HUES64 (cell line): Measurements from ENCODE around the gene PTPRS. TPM values are rescaled to one million over a fixed set of nuclear protein-coding genes. Genes with fewer than 3 reads are reported as not detected.
"Not testable (repeated sequence)": the region's sequence is repeated elsewhere in the genome, so short reads cannot be mapped to it uniquely, and the experiment has no call there.

Experiments used
- H3K27ac ChIP-seq: 2 replicates; pipeline ENCODE4 v1.7.0; 2013; ENCODE audit warnings: low read depth, low read length, inconsistent platforms
- H3K27me3 ChIP-seq: 2 replicates; pipeline ENCODE4 v1.6.1; 2013; ENCODE audit warnings: mild to moderate bottlenecking, low read length; ENCODE audit not compliant: insufficient read depth
- H3K36me3 ChIP-seq: 2 replicates; pipeline ENCODE4 v1.6.1; 2013; ENCODE audit warnings: mild to moderate bottlenecking, low read length; ENCODE audit not compliant: insufficient read depth
- H3K4me1 ChIP-seq: 2 replicates; pipeline ENCODE4 v1.6.1; 2013; ENCODE audit warnings: mild to moderate bottlenecking, low read length, moderate library complexity; ENCODE audit not compliant: insufficient read depth
- H3K4me3 ChIP-seq: 2 replicates; pipeline ENCODE4 v1.5.1; 2013; ENCODE audit warnings: mild to moderate bottlenecking, low read length, moderate library complexity
- H3K9ac ChIP-seq: 2 replicates; pipeline ENCODE4 v1.6.1; 2013; ENCODE audit warnings: mild to moderate bottlenecking, low read depth, low read length
- H3K9me3 ChIP-seq: 2 replicates; pipeline ENCODE4 v1.6.1; 2013; ENCODE audit warnings: low read depth, low read length; ENCODE audit not compliant: insufficient read depth
- WGBS: fragments of 150-250, 120-280 bp; methylation state at CpG from one replicate; pipeline ENCODE4 v1.1.7; 2013; ENCODE audit warnings: missing lambda C conversion rate; 5-methylcytosine and 5-hydroxymethylcytosine counted together
- polyA plus RNA-seq, 2 experiments: library from polyadenylated mRNA; stranded (reverse); fragments of 50-300 nt; gene quantifications; one replicate each; pipeline ENCODE4 v1.2.3, GENCODE V29; 2013

The PTPRS gene
- 63.7 TPM for polyA plus RNA-seq (2013, experiment 1 of 2)
- 74.7 TPM for polyA plus RNA-seq (2013, experiment 2 of 2)

DNA sequence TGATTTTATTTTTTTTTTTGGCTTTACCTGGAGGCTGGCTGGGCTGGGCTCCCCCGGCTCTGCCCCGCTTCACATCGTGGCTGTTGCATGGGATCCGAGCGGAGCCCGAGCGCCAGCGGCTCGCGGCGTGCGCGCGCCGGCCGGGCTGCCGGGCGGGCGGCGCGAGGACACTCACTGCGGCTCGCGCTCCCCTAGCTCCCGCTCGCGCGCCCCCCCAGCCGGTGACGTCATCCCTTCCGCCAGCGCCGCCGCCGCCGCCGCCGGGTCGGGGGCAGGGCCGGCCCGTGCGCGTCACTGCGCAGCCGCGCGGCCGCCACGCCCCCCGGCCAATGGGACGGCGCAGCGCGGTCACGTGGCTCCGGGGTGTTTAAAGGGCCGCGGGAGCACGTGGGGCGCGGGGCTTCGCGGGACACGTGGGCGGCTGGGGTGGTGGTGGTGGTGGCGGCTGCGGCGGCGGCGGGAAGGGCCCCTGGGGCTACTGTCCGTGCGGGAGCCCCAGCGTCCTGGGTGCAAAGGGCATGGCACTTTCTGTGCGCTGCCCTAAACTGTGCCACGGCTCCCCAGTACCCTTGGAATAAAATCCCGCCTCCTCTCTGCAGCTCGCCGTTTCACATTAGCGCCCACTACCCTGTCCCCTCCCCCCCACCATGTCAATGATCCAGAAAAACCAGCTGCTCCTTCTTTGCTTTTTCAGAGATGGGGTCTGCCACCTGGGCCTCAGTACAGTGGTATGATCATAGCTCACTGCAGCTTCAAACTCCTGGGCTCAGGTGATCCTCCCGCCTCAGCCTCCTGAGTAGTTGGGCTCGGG, at the start of gene PTPRS:
Gene PTPRS (minus strand): TSS at position 176 of the 811 bp plus-strand sequence. CDS start 54,672 bp downstream, outside the sequence.
- no peaks in the 10 kb centered on the region for H3K9me3 ChIP-seq
- peak within 1 kb of the TSS; percentile 90 for H3K27ac ChIP-seq
- H3K4me3 ChIP-seq: peak within 1 kb of the TSS; percentile 79
- H3K36me3 ChIP-seq: no peaks in the 10 kb centered on the region
- peaks cover 16% of the 10 kb centered on the region for H3K27me3 ChIP-seq
- H3K9ac ChIP-seq: peak within 1 kb of the TSS; percentile 92
- H3K4me1 ChIP-seq: peaks cover 17% of the 10 kb centered on the region
- WGBS: 6% methylated on average over 81 of the region's 81 CpGs

DNA sequence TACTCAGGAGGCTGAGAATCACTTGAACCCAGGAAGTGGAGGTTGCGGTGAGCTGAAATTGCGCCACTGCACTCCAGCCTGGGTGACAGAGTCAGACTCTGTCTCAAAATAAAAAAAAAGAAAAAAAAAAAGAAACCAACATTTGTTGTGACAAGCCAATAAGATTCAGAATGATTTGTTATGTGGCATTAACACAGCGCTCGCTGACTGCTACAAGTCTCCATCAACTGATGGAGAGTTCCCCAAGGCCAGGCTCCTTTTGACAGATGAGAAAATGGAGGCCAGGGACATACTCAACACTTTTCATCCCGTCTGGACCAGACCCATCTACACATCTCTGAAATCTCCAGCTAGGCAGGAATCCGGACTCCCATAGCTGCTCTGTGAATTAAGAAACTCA, 48.7 kb upstream of the PTPRS start:
- no peaks in the 10 kb centered on the region for H3K9me3 ChIP-seq
- H3K27me3 ChIP-seq: no peaks in the 10 kb centered on the region
- H3K36me3 ChIP-seq: no peaks in the 10 kb centered on the region
- 79% methylated on average over 6 of the region's 6 CpGs for WGBS
- H3K9ac ChIP-seq: no peak overlapping the region
- H3K4me3 ChIP-seq: no peak overlapping the region
- no peaks in the 10 kb centered on the region for H3K4me1 ChIP-seq
- H3K27ac ChIP-seq: no peak overlapping the region

DNA sequence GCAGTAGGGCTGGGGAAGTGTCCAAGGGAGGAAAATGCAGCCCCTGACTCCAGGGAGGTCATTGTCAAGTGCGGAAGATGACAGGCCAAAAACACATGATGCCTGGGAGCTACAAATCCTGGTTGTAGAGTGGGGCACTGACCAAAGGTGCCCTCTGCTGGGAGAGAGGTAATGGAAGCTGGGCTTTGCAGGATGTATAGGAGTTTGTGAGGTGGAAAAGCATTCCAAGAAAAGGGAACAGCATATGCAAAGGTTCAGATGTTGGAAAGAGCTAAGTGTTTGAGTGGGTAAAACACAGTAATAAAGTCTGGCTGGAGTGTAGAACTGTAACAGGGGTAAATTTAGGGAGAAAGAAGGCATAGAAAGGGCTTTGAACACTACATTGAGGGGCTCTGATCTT, 46.9 kb upstream of the PTPRS start:
- H3K9me3 ChIP-seq: peaks cover 7% of the 10 kb centered on the region
- no peak overlapping the region for H3K9ac ChIP-seq
- 86% methylated on average over 1 of the region's 1 CpG for WGBS

DNA sequence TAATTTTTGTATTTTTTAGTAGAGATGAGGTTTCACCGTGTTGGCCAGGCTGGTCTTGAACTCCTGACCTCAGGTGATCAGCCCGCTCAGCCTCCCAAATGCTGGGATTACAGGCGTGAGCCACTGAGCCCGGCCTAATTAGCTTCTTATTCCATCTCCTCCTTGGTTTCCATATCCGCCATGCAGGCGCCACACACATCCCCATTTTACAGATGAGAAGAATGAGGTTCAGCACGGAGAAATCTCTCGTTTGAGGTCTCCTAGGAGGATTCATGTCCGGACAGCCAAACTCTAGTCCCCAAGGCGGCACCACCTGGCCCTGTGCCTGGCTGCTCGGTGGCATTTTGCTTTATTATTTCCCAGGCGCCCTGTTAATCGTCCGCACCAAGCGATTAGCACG, 46.2 kb upstream of the PTPRS start:
- H3K4me1 ChIP-seq: no peaks in the 10 kb centered on the region
- 89% methylated on average over 16 of the region's 16 CpGs for WGBS
- H3K36me3 ChIP-seq: no peaks in the 10 kb centered on the region
- no peak overlapping the region for H3K9ac ChIP-seq
- H3K9me3 ChIP-seq: peaks cover 12% of the 10 kb centered on the region
- H3K4me3 ChIP-seq: no peak overlapping the region
- H3K27ac ChIP-seq: no peak overlapping the region
- no peaks in the 10 kb centered on the region for H3K27me3 ChIP-seq

More for the DNA sequence above, 46.9 kb upstream of the PTPRS start:
- H3K27ac ChIP-seq: no peak overlapping the region
- H3K4me3 ChIP-seq: no peak overlapping the region
- H3K4me1 ChIP-seq: no peaks in the 10 kb centered on the region
- no peaks in the 10 kb centered on the region for H3K36me3 ChIP-seq
- H3K27me3 ChIP-seq: no peaks in the 10 kb centered on the region

DNA sequence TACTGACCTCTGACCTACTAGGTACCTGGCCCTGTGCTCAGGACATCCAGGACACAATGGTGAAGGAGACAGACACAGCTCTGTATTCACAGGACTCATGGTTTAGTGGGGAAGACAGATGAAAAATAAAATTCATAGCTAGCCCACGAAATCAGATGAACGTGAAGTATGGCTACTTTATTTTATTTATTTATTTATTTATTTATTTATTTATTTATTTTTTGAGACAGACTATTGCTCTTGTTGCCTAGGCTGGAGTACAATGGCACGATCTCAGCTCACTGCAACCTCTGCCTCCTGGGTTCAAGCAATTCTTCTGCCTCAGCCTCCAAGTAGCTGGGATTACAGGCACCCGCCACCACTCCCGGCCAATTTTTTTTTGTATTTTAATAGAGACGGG, 40.6 kb upstream of the PTPRS start:
- H3K4me1 ChIP-seq, H3K9ac ChIP-seq, H3K27me3 ChIP-seq, H3K36me3 ChIP-seq, H3K27ac ChIP-seq, H3K4me3 ChIP-seq: not testable (repeated sequence)
- 93% methylated on average over 4 of the region's 6 CpGs for WGBS
- H3K9me3 ChIP-seq: peaks cover 15% of the 10 kb centered on the region

DNA sequence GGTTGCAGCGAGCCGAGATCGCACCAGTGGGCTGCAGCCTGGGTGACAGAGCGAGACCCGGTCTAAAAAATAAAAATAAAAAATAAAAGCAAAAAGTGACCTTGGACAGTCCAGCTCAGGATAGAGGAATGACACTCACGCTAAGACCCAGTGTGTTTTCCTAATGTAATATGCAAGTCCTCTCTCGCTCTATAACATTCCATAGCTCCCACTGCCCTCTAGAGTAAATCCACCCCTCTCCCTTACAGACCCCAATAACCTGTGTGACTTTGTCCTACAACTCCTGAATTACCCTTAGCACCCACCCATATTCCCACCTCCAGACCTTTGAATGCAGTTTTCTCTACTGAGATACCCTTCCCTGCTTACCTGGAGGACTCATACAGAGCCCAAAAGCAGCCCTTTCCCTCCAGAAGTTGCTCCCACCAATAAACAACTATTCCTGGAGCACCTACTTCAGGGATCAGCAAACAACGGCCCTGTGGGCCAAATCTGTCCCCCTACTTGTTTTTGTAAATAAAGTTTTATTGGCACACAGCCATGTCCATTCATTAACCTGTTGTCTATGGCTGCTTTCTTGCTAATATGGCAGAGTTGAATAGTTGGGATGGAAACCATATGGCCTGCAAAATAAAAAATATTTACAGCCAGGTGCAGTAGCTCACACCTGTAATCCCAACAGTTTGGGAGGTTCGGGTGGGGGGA, 39.8 kb upstream of the PTPRS start:
- H3K4me1 ChIP-seq: no peaks in the 10 kb centered on the region
- no peak overlapping the region for H3K9ac ChIP-seq
- H3K27me3 ChIP-seq: no peaks in the 10 kb centered on the region
- no peak overlapping the region for H3K4me3 ChIP-seq
- no peak overlapping the region for H3K27ac ChIP-seq
- 94% methylated on average over 8 of the region's 9 CpGs for WGBS
- peaks cover 15% of the 10 kb centered on the region for H3K9me3 ChIP-seq
- H3K36me3 ChIP-seq: no peaks in the 10 kb centered on the region

DNA sequence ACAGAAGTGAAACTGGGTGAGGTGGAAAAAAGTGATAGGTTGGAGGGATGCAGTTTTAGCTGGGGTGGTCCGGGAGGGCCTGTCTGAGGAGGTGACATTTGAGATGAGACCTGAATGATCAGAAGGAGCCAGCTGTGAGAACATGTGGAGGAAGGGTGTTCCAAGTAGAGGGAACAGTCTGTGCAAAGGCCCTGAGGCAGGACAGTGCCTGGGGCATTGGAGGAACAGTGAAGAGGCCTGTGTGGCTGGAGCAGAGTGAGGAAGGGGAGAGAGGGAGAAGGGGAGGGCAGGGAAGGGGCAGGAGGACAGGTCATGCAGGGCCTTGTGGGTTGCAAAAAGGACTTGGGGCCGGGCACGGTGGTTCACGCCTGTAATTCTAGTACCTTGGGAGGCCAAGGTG, 36.3 kb upstream of the PTPRS start:
- Histone ChIP-seq H3K9me3 (peaks cover 4% of the 10 kb centered on the region), H3K9ac (no peak overlapping the region), H3K4me1 (no peaks in the 10 kb centered on the region), H3K27ac (no peak overlapping the region), H3K36me3 (no peaks in the 10 kb centered on the region), H3K27me3 (peaks cover 6% of the 10 kb centered on the region; the same call in 1 of the 2 replicates), H3K4me3 (no peak overlapping the region)
- 94% methylated on average over 4 of the region's 4 CpGs for WGBS

DNA sequence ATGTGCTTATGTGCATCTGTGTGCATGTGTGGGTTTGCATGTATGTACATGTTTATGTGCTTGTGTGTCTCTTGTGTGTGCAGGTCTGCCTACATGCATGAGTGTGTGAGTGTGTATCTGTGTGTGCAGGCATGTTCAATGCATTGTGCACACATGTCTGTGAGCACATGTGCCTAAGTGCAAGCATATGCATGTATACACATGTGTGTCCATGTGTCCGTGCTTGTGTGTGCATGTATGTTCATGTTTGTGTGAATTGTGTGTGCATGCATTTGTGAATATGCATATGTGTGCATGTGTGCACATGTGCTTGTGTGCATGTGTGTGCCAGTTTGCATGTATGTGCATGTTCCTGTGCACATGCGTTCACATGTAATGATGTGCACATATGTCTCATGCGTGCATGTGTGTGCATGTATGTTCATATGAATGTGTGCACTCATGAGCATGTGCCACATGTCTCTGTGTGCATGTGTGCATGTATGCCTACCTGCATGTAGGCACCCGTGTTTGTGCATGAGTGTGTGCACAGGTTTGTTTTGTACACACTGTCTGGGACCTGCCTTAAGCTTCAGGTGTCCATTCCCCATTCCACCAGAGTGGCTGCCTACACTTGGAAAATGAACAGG, 32.1 kb upstream of the PTPRS start:
- Histone ChIP-seq H3K9ac (no peak overlapping the region), H3K4me3 (no peak overlapping the region), H3K27me3 (peaks cover 6% of the 10 kb centered on the region; the same call in 1 of the 2 replicates), H3K9me3 (no peaks in the 10 kb centered on the region), H3K4me1 (no peaks in the 10 kb centered on the region), H3K27ac (no peak overlapping the region), H3K36me3 (no peaks in the 10 kb centered on the region)
- WGBS: 81% methylated on average over 4 of the region's 4 CpGs

DNA sequence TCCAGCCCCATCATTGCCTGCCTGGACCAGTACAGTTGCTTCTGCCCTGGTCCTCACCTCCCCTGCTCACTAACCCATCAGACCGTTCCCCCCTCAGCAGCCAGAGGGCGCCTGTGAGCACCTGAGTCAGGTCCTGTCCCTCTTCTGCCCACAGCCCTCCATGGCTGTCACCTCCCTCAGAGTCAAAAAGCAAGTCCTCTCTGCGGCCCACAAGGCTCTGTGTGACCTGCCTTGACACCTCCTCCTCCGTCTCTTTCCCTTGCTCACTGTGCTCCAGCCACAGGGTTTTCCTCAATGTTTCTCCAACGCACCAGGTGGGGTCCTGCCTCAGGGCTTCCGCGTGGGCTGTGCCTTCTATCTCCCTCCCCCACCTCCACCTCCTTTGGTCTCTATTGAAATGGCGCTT, 29.4 kb upstream of the PTPRS start:
- H3K4me1 ChIP-seq: no peaks in the 10 kb centered on the region
- no peak overlapping the region for H3K9ac ChIP-seq
- H3K27me3 ChIP-seq: peaks cover 5% of the 10 kb centered on the region; the same call in 1 of the 2 replicates
- WGBS: 22% methylated on average over 8 of the region's 8 CpGs
- H3K9me3 ChIP-seq: no peaks in the 10 kb centered on the region
- no peaks in the 10 kb centered on the region for H3K36me3 ChIP-seq
- H3K27ac ChIP-seq: no peak overlapping the region
- H3K4me3 ChIP-seq: no peak overlapping the region

DNA sequence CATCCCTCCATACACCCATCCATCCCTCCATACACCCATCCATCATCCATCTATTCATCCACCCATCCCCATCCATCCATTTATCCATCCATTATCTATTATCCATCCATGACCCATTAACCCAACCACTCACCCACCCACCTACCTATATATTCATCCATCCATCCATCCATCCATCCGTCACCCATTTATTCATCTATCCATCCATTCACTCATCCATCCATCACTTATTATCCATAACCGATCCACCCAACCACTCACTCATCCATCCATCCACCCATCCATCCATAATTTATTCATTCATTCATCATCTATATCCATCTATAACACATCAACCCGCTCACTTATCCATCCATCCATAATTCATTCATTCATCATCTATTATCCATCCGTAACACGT, 28.7 kb upstream of the PTPRS start:
- WGBS: 88% methylated on average over 5 of the region's 5 CpGs
- no peak overlapping the region for H3K4me3 ChIP-seq

DNA sequence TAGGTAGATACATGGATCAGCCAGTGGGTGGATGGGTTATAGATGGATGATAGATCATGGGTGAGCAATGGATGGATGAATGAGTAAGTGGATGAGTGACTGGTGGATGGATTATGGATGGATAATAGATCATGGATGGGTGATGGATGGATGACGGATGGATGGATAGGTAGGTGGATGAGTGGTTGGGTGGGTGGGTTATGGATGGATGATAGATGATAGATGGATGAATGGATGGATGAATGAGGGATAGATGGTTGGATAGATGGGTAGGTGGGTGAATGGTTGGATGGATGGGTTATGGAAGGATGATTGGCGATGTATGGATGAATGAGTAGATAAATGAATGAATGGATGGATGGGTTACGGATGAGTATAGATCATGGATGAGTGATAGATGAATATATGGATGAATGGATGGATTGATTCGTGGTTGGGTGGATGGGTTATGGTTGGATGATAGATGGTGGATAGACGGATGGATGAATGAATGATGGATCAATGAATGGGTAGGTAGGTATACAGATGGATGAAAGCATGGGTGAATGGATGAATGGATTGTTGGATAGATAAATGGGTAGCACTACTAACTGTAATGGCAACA, 27.0 kb upstream of the PTPRS start:
- Histone ChIP-seq H3K27ac (no peak overlapping the region), H3K4me3 (no peak overlapping the region), H3K36me3 (no peaks in the 10 kb centered on the region), H3K9me3 (no peaks in the 10 kb centered on the region), H3K9ac (no peak overlapping the region), H3K4me1 (peaks cover 3% of the 10 kb centered on the region; the same call in 1 of the 2 replicates), H3K27me3 (no peaks in the 10 kb centered on the region)
- WGBS: 79% methylated on average over 5 of the region's 5 CpGs

More for the DNA sequence above, 28.7 kb upstream of the PTPRS start:
- H3K9ac ChIP-seq: no peak overlapping the region
- H3K9me3 ChIP-seq: no peaks in the 10 kb centered on the region
- no peaks in the 10 kb centered on the region for H3K36me3 ChIP-seq
- H3K27me3 ChIP-seq: no peaks in the 10 kb centered on the region
- H3K27ac ChIP-seq: no peak overlapping the region
- peaks cover 3% of the 10 kb centered on the region; the same call in 1 of the 2 replicates for H3K4me1 ChIP-seq
